GM04503 (cell line): ENCODE measurements around the gene EPB41L5.
A peak's percentile ranks its signal among the peaks of the same experiment; 100 is the strongest.
"Not testable (repeated sequence)": the region's sequence is repeated elsewhere in the genome, so short reads cannot be mapped to it uniquely, and the experiment has no call there.

Experiments
- DNase-seq: peaks from one replicate; pipeline ENCODE4 v3.0.0-alpha.2; 2012; ENCODE audit warnings: low read depth

Gene EPB41L5

DNA sequence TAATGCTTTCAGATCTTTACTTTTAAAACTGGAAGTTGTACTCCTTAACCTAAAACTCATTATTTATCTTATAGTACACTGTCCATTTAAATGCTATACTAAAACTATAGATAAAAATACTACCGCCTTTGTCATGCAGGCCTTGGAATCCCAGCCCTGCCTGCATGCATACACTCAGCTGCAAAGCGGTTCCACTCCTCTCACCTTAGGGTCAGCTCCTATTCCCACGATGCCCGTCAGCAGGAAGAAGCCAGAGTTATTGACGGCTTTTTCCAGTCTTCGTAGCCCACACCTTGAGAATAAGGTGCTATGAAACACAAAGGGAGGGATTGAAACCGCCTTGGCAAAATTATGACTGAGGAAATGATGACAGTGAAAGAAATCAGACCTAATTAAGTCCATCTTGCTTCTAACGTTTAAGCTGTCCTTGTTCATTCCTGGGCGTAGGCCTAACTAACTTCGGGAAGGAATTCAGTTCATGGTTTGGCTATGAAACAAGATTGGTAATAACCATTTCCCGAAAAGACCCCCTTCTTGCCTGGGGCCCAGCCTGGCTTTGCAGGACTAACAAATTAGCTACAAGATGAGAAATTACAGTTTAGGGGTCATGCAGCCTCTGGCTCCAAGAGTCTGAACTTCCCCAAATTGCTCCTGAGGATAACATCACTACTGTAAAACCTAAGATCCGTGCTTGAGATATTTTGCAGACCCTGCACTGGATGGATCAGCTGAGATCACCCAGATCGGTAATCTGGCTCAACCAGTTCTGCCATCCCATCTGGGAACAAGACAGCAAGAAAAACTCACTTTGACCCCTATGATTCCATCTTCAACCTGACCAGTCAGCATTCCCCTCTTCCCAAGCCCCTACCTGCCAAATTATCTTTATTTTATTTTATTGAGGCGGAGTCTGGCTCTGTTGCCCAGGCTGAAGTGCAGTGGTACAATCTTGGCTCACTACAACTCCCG, 17.1 kb downstream of the EPB41L5 start:
- no peak for DNase-seq

GRCh38 chr2:120032297-120032696, 19.4 kb downstream of the EPB41L5 start:
- DNase-seq, result no peak

DNA sequence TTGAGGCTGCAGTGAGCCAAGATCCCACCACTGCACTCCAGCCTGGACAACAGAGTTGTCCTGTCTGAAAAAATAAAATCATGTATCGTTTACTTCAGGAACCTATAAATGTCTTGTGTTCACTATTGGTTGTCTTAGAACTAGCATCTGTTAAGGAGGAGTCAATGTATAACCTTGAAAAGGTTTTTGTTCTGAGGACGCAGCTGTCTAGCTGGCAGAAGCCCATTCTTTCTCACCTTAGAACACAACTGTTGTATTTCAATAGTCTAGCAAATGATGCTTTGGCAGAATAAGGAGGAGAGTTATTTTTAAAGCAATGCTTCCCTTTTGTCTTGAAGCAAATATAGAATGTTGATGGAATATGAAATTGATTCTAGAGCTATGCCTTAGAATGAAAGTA, 21.1 kb downstream of the EPB41L5 start:
- DNase-seq, result no peak

DNA sequence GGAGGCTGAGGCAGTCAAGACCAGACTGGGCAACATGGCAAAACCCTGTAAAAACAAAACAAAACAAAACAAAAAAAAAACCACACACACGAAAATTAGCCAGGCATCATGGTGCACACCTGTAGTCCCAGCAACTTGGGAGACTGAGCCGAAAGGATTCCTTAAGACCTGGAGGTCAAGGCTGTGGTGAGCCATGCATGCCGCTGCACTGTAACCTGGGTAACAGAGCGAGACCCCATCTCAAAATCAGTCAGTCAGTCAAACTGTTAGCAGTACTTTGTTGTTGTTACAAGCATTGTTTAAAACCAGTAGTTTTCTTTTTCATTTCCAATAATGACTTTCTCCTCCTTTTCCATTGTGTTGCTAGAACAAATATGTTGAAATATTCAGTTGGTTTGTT, 21.7 kb downstream of the EPB41L5 start:
- DNase-seq, result no peak

GRCh38 chr2:120036145-120036544, 23.3 kb downstream of the EPB41L5 start:
- DNase-seq, result no peak

- no peak for DNase-seq
Observed at GRCh38 chr2:120037995-120038541, 25.2 kb downstream of the EPB41L5 start.

GRCh38 chr2:120042359-120042758, 29.5 kb downstream of the EPB41L5 start:
- no peak for DNase-seq

- DNase-seq, result no peak
Observed at GRCh38 chr2:120044336-120044735, 31.5 kb downstream of the EPB41L5 start.

- not testable (repeated sequence) for DNase-seq
Observed at GRCh38 chr2:120045775-120046174, 32.9 kb downstream of the EPB41L5 start.

- DNase-seq, result not testable (repeated sequence)
Observed at GRCh38 chr2:120046252-120046651, 33.4 kb downstream of the EPB41L5 start.

- peak; percentile 19 for DNase-seq
Observed at GRCh38 chr2:120052597-120052996, 39.7 kb downstream of the EPB41L5 start.

DNA sequence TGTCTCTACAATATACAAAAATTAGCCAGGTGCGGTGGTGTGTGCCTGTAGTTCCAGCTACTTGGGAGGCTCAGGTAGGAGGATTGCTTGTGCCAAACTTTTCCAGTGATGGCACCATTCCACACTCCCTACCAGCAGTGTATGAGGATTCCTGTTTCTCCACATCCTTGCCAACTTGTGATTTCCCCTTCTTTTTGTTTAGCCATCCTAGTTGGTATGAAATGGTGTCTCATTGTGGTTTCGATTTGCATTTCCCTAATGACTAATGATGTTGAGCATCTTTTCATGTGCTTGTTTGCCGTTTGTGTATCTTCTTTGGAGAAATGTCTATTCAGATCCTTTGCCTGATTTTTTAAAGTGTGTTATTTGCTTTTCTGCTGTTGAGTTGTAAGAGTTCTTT, 41.0 kb downstream of the EPB41L5 start:
- DNase-seq, result peak; percentile 15

GRCh38 chr2:120059483-120059882, 46.6 kb downstream of the EPB41L5 start:
- no peak for DNase-seq

DNA sequence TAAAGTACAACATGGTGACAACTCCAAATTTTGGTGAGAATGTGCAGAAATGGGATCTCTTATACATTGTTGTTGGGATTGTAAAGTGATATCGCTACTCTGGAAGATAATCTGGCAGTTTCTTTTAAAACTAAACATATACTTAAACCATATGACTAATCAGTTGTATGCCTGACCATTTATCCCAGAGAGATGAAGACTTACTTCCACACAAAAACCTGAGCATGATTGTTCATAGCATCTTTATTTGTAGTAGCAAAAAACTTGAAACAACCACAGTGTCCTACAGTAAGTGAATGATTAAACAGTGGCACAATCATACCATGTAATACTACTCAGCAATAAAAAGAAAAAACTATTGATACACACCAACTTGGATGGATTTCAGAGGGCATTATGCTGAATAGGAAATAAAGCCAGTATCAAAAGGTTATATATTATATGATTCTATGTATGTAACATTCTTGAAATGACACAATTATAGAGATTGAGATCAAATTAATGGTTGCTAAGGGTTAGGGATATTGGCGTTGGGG, 47.3 kb downstream of the EPB41L5 start:
- no peak for DNase-seq

GRCh38 chr2:120064664-120065063, 51.8 kb downstream of the EPB41L5 start:
- DNase-seq, result no peak

- DNase-seq, result no peak
Observed at GRCh38 chr2:120066800-120067547, 54.1 kb downstream of the EPB41L5 start.

DNA sequence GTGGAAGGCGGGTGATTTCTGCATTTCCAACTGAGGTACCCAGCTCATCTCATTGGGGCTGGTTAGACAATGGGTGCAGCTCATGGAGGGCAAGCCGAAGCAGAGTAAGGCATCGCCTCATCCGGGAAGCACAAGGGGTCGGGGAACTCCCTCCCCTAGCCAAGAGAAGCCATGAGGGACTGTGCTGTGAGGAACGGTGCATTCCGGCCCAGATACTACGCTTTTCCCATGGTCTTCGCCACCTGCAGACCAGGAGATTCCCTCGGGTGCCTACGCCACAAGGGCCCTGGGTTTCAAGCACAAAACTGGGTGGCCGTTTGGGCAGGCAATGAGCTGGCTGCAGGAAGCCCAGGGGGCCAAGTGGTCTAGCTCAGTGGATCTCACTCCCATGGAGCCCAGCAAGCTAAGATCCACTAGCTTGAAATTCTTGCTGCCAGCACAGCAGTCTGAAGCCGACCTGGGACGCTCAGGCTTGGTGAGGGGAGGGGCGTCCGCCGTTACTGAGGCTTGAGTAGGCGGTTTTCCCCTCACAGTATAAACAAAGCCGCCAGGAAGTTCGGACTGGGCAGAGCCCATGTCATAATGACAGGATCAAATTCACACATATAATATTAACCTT, 55.3 kb downstream of the EPB41L5 start:
- DNase-seq, result not testable (repeated sequence)

DNA sequence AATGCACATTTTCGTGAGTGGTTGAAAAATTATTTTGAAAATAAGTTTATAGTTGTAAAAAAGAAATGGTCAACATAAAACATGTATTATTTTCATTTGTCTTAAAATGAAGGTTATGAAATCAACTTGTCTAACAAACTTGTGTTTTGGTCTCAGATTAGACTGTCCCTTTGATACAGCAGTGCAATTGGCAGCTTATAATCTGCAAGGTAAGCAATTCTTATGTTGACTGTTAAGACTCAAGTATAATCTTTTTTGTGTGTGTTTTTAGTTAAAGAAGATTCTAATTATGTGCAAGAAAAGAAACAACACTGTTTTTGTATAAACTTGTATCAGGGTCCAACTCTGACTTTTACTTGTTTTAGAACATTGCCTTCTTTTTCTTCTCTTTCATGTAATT, 62.7 kb downstream of the EPB41L5 start:
- DNase-seq, result no peak

DNA sequence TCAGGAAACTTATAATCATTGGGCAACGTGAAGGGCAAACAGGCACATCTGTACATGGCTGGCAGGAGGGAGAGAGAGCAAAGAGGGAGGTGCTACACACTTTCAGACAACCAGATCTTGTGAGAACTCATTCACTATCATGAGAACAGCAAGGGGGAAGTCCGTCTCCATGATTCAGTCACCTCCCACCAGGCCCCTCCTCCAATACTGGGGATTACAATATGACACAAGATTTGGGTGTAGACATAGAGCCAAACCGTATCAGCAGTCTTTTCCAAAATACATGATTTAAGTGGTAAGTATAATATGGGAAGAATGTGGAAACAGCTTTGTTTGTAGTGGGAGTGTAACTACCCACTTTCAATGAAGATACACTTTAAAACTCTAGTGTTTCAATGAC, 65.0 kb downstream of the EPB41L5 start:
- no peak for DNase-seq

DNA sequence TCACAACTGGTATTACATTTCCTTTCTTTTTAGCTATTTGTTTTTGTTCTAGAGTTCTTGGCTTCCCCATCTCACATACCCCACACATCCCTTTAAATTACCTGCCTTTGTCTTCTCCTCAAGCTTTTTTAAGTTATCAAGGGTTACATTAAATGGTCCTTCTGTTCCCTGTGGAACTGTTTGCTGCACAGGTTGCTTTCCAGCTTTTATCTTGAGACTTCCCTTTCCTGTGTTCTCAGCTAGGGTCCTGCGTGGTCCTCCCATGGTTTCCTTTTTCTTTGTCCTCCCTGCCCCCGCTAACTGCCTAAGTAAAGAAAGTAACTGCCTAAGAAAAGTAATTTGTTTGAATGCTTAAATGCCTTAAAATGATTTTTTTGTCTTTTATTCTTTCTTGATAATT, 66.8 kb downstream of the EPB41L5 start:
- DNase-seq, result no peak

DNA sequence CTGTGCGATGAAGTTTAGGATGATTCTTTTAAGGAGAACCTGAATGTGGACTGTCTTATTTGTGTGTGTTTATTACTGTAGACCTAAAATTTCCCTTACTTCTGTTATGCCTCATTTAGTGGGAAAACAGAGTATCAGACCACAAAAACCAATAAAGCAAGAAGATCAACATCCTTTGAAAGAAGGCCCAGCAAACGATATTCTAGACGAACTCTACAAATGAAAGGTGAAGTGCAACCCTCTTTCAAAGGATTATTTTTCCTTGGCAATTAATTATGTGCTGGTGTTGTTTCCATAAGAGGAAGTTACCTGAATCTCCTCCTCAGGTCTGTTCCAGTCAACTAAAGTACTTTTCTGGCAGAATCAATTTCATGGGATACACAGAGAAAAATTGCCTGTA, 78.6 kb downstream of the EPB41L5 start:
- DNase-seq, result no peak

- DNase-seq, result no peak
Observed at GRCh38 chr2:120094795-120095194, 81.9 kb downstream of the EPB41L5 start.
